Activated CD8-positive, alpha-beta memory T cell treated with anti-CD3 and anti-CD28 coated beads for 4 hours (primary cell): ENCODE results near the gene ZMYM1.
"Not testable (repeated sequence)": the region's sequence is repeated elsewhere in the genome, so short reads cannot be mapped to it uniquely, and the experiment has no call there.

ENCODE experiments used
- DNase-seq, 2 donors: peaks; one replicate each; pipeline ENCODE4 v3.0.0-alpha.2; 2020; ENCODE audit warnings: low read depth in 2 of 2

The ZMYM1 gene

DNA sequence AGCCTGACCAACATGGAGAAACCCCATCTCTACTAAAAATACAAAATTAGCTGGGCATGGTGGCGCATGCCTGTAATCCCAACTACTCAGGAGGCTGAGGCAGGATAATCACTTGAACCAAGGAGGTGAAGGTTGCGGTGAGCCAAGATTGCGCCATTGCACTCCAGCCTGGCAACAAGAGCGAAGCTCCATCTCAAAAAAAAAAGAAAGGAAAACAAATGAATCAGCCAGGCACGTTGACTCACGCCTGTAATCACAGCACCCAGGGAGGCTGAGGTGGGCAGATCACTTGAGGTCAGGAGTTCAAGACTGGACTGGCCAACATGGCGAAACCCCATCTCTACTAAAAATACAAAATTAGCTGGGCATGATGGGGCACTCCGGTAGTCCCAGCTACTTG is 2.8 kb upstream of the ZMYM1 start:
- DNase-seq, result not testable (repeated sequence)

DNA sequence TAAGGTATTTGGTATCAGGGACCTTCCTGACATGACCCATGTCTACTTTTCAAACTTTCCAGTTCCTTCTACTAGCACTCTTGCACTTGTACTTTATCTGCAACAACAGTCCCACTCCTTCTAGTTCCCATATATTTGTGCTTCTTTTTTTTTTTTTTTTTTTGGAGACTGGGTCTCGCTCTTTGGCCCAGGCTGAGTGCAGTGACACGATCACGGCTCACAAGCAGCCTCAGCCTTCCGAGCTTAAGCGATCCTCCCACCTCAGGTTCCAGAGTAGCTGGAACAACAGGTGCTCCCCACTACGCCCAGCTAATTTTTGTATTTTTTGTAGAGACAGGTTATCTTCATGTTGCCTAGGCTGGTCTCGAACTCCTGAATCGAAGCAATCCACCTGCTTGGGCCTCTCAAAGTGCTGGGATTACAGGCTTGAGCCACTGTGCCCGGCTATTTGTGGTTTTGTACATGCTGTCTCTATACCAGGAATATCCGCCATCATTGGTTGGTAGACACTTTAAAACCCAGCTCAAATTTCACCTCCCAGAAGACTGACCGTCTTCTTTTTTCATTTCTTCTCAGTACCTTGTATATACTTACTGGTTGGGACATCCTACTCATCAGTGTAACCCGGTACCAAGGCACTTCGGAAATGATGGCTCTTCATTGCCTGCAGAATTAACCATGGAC is 1.1 kb downstream of the ZMYM1 start:
- DNase-seq, result no peak

DNA sequence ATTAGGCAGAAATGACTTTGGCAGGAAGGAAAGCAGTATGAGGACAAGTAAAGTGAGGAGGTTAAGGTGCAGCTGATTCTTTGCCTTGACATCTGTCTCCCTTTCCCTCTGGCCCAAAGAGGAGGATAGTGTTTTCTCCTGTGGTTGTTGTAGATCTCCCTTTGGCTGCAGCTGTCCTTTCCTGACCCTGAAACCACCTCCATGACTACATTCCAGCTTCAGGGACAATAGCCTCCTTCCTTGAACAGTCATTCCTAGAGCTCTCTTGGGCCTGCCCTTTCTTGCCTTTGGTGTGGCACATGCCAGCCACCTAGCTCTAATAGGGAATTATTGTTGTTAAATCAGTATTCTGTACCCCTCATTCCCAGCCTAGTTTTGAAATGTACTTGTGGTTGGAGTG is 6.2 kb downstream of the ZMYM1 start:
- DNase-seq, result no peak

DNA sequence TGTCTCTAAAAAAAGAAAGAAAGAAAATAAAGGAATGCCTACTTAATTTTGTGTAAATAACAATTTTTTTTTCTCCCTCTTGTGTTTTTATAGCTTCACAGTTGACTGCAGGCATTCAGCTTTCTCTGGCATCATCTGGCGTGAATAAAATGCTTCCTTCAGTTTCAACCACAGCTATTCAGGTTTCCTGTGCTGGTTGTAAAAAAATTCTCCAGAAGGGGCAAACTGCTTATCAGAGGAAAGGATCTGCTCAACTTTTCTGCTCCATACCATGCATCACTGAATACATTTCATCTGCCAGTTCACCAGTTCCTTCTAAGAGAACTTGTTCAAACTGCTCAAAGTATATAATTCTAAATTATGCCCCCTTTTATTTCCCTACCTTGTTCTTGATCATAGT is 18.0 kb downstream of the ZMYM1 start:
- DNase-seq, result no peak

DNA sequence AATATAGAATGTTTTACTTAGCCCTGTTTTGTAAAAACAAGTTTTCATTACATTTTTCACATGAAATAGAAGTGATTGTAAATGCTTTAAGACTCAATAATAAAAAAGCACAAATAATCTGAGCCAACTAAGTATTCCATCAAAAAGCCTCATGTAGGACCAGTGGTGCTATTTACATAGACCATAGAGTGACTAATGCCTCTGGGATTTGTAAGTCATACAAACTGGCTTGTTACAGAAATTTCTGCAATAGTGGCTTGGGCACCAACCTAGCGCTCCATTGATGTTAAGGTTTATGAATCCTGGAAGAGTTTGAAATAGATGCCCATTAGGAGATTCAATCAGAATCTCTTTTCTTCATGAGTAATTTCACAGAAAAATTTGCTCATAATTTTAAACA is 31.9 kb downstream of the ZMYM1 start:
- no peak for DNase-seq

DNA sequence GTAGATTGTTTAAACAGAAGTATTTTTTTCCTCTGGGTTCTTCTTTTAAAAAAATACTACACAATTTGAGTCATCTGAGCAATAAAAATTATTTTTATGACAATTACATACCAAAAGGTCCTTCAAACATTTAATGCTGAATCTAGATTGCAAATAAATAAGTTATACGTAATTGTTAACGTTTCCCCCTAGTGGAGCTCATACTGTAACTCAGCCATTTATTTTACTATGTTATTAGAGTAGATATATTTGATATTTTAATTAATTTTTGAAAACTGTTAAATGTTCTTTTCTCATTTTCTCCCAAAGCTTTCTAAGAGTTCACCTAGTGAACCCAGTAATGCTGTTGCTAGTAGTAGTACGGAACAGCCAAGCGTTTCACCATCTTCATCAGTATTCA is 33.5 kb downstream of the ZMYM1 start:
- no peak for DNase-seq

DNA sequence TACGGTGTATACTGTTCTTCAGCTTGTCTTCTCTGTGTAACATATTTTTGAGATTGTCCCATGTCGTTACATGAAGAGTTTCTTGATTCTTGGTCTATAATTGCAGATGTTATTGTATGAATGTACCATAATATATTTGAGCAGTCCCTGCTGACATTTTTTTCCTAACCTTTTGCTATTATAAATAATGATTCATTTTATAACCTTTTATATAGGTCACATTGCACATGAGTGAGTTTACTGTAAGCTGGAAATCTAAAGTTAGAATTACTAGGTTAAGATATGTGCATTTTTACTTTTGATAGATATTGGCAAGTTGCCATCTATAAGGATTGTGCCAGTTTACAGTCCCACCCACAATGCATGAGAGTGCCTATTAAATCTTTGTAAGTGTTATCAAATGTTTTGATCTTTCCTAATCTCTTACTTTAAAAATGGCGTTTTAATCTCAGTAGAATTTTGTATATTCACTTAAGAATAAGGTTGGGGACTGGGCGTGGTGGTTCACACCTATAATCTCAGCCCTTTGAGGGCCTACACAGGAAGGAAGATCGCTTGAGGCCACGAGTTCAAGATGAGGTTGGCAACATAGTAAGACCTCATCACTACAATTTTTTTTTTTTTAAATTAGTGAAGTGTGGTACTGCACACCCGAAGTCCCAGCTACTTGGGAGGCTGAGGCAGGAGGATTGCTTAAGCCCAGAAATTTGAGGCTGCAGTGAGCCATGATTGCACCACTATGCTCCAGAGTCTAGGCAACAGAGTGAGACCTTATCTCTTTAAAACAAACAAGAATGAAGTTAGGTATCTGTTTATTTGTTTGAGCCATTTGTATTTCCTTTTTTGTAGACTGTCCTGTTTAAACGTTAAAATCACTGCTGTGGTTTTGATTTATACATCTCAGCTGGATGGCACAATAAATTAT is 36.5 kb downstream of the ZMYM1 start:
- DNase-seq, result no peak

DNA sequence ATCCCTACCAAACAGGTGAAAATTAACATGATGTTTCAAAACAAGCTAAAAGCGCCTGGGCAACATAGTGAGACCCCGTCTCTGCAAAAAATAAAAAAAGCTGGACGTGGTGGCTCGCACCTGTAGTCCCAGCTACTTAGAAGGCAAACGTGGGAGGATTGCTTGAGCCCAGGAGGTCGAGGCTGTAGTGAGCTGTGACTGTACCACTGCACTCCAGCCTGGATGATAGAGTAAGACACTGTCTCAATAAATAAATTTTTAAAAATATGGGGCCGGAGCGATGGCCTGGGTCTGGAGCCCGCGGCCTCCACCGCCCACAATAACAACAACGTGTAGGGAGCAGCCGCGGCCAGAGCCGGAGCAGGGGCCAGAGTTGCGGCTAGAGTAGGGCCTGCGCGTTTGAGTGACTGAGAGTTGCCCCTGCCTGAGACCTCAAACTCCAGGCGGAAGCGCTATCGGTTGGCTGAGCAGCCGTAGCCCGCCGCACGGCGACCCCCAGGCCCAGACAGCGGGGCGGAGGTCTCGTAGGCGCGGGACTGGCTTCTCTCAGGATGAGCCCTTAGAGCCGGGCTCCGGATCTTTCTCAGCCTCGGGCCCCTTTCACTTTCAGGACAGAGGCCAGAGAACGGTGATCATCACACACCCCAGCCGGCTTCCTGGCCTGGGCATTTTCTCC is 41.4 kb downstream of the ZMYM1 start:
- no peak for DNase-seq

DNA sequence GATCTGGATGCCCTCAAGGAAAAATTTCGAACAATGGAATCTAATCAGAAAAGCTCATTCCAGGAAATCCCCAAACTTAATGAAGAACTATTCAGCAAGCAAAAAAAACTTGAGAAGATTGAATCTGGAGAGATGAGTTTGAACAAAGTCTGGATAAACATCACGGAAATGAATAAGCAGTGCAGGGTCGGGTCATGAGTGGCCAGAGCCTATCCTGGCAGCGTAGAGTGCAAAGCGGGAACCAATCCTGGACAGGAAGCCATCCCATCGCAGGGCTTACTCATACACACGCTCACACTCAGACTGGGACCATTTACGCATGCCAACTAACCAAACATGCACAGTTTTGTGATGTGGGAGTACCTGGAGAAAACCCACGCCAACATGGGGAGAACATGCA is 43.1 kb downstream of the ZMYM1 start:
- no peak for DNase-seq

DNA sequence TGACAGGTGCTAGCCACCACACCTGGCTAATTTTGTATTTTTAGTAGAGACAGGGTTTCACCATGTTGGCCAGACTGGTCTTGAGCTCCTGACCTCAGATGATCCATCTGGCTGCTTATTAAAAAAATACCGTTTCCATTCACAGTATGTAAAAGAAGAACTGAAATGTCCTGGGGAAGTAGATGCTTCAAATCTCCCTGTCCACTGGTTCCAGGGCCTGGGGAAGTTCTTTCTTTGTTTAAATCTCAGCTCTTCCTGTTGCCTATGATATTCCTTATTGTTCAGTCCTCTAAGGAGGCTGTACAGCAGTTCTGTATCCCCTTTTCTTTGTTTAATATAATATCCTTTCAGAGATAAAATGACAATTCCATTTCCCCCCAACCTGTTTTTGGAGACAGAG is 47.4 kb downstream of the ZMYM1 start:
- DNase-seq, result no peak

DNA sequence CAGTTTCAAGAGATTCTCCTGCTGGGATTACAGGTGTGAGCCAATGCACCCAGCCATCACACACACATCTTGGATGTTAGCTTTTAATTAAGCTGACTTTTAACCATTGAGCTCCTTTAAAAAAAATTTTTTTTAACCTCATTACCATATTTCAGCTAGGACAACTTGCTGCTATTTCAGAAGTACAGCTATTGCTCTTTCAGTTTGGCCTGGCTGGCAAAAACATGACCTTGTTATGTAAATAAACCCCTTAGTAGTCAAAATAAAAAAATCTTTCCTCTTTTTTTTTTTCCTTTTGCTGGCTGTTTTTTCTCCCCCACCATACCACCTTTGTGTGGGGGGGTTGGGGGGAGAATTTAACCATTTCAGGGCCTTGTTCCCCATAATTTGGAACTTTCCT is 49.9 kb downstream of the ZMYM1 start:
- DNase-seq, result no peak

DNA sequence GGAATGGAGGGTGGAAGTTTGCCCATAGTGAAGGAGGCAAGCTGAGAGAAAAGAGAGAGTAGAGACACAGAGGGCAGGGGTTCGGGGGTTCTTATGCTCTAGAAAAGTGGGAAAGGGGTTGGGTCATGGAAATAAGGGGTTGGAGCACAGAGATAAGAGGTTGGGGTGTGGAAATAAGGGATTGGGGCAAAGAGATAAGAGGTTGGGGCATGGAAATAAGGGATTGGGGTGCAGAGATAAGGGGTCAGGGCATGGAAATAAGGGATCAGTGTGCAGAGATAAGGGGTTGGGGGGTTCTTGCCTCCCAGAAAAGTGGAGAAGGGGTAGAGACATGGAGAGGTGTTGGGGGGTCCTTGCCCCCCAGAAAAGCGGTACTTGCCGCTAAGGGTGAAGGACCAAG is 57.6 kb downstream of the ZMYM1 start:
- DNase-seq, result no peak

DNA sequence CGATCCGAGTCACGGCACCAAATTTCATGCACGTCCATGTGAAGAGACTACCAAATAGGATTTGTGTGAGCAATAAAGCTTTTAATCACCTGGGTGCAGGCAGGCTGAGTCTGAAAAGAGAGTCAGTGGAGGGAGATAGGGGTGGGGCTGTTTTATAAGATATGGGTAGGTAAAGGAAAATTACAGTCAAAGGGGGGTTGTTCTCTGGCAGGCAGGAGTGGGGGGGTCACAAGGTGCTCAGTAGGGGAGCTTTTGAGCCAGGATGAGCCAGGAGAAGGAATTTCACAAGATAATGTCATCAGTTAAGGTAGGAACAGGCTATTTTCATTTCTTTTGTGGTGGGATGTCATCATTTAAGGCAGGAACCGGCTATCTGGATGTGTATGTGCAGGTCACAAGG is 58.4 kb downstream of the ZMYM1 start:
- DNase-seq, result not testable (repeated sequence)

DNA sequence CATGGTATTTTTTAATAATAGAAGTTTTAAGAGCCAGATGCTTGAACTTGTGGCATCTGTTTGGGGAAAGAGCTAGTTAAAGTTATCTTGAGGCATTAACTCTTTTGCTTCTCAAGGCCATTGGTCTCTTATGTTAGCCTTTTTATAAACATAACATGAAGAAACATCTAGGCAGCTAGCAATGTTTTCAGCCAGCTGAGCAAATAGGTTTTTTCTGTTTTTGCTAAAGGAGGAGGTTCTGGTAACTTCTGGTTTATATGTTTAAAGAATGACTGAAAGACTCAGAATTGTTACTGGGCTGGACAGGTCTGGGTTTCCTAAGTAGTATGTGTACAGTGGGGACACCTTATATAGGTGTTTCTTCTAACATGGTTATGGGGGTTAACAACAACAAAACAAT is 63.1 kb downstream of the ZMYM1 start:
- not testable (repeated sequence) for DNase-seq

DNA sequence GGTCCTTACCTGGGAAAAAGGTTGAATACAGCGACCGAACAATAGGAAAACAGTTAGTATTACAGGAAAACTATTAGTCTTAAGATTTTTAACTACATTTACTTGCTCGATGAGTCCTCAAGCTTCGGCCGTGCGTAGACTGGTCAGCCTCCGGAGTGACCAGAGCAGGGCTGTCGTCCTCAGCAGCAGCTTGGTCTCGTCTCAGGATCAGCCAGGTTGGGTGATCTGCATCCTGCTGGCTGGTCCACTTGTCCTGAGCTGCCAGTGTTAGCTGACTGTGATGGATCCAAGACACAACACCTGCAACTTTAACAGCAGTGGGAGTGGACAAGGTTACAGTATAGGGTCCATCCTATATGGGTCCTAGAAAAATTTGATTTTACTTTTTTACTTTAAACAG is 63.5 kb downstream of the ZMYM1 start:
- DNase-seq, result not testable (repeated sequence)

DNA sequence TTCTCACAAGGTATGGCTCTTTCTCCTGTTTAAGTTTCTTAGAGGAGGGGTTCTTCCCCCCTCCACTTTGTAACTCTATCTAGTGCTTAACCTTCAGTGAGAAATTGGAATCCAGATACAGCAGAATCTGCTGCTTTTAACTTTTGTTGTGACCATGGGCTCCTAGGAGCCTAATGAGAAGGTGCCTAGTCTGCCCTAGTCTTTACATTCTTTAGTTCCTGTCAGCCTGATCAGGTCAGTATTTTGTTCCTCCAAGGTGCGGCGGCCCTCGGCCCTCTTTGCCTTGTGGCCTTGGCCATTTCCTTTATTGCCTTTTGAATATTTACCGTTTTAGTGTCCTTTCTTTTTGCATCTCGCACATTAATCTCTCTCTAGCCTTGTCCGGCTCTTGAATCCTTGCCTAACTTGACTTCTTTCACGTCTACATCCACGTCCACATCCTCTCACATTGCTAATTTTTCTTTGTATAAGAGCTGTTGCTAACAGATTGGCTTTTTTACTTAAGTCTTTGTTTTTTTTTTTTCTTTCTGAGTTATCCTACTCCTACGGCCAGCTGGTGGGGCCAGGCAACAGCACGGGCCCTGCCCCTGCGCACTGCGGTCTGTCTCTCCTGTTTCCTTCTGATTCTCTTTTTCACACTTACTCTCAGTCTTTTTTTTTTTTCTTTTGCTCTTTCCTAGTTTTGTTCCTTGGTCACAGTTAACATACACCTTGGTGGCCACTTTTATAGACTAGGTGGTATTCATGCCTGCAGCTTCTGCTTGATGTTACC is 64.7 kb downstream of the ZMYM1 start:
- DNase-seq, result no peak

DNA sequence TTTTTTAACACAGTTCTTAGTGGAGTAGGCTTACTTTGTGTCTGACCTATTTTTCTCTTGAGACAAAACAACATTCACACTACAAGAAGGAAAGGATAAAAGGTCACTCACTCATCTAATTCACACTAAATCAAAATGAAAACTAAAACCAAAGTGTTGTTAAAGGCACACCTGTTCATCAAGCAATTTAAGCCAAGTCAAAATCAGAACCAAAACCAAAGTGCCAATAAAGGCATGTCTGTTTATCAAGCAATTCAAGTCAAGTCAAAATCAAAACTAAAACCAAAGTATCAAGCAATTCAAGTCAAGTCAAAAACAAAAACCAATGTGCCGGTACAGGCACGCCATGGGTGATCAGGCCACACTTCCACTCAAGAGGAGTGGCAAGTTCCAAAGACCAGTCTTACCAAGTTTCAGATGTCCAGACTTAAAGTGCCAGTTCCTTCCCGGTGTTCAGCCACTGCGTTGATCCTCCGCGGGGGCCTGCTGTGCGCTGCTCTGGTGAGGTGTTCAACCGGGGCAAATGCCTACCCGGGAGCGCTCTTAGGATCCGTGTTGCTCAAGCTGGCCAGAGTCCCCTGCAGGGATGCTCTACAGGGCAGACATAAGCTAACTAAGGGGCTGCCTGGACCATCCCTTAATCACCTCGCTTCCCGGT is 66.8 kb downstream of the ZMYM1 start:
- not testable (repeated sequence) for DNase-seq

DNA sequence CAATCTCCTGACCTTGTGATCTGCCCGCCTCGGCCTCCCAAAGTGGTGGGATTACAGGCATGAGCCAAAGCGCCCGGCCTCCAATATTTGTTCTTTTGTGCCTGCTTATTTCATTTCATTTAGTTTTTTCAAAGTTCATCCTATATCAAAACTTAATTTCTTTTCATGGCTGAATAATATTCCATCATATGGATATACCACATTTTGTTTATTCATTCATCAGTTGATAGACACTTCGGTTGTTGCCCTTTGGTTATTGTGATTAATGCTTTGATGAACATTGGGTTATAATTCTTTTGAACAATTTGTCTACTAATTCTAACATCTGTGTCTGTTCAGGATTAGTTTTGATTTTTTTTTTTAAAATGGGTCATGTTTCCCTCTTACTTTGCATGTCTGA is 72.0 kb downstream of the ZMYM1 start:
- DNase-seq, result no peak

DNA sequence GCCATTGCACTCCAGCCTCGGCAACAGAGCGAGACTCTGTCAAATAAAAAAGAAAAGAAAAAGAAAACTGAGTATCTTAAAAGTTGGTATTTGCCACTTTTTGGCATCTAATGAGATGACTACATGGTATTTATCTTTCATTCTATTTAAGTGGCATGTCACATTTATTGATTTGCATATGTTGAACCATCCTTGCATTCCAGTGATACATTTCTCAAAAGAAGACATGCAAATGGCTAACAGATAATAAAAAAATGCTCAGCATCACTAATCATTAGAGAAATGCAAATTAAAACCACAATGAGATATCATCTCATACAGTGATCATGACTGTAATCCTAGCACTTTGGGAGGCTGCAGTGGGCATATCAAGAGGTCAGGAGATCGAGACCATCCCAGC is 85.7 kb downstream of the ZMYM1 start:
- no peak for DNase-seq
